Memory B cell (primary cell): ENCODE data around the gene INHBC.
"Not testable (repeated sequence)": the region's sequence is repeated elsewhere in the genome, so short reads cannot be mapped to it uniquely, and the experiment has no call there.

Experiments
- ATAC-seq: fragments of 150-1000 bp; cut with Tn5 transposase; 2 replicates; pipeline ENCODE4 v1.10.0; 2021; ENCODE audit warnings: low read depth, mild to moderate bottlenecking, moderate library complexity
- DNase-seq, 2 donors: peaks; one replicate each; pipeline ENCODE4 v3.0.0; 2022; ENCODE audit warnings: low spot score in 2 of 2
- H3K27ac Mint-ChIP-seq: one replicate; pipeline ENCODE4 v1.8.0; 2022; ENCODE audit warnings: mild to moderate bottlenecking, moderate library complexity, mixed read lengths
- H3K27me3 Mint-ChIP-seq: one replicate; pipeline ENCODE4 v1.8.0; 2022; ENCODE audit warnings: mixed read lengths
- H3K36me3 Mint-ChIP-seq: one replicate; pipeline ENCODE4 v1.8.0; 2022; ENCODE audit warnings: mild to moderate bottlenecking, mixed read lengths
- H3K4me1 Mint-ChIP-seq: one replicate; pipeline ENCODE4 v1.8.0; 2022; ENCODE audit warnings: mixed read lengths
- H3K4me3 Mint-ChIP-seq: one replicate; pipeline ENCODE4 v1.8.0; 2022; ENCODE audit warnings: mild to moderate bottlenecking, moderate library complexity, mixed read lengths
- H3K9me3 Mint-ChIP-seq: one replicate; pipeline ENCODE4 v1.8.0; 2022; ENCODE audit warnings: mixed read lengths

The INHBC gene

DNA sequence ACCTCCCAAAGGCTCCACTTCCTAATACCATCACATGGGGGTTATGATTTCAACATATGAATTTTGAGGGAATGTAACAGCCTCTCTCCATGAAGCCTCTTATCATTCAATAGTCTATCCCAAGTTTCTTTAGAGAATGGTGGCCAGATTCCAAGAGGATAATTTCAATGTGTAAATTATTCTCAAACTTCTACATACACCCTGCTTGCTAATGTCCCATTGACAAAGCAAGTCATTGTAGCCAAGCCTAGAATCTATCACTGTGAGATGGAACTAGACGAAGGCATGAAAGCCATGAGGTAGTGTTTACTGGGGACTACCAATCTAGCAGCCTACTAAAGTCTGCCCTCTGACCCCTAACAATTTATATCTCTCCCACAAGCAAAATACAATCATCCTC, 3.8 kb downstream of the INHBC start:
- Mint-ChIP-seq H3K4me1 (no peaks in the 10 kb centered on the region), H3K27me3 (peaks cover 8% of the 10 kb centered on the region), H3K27ac (no peak overlapping the region), H3K9me3 (peaks cover 7% of the 10 kb centered on the region), H3K36me3 (peaks cover 2% of the 10 kb centered on the region), H3K4me3 (no peak overlapping the region)
- ATAC-seq (no peak), DNase-seq (no peak)

DNA sequence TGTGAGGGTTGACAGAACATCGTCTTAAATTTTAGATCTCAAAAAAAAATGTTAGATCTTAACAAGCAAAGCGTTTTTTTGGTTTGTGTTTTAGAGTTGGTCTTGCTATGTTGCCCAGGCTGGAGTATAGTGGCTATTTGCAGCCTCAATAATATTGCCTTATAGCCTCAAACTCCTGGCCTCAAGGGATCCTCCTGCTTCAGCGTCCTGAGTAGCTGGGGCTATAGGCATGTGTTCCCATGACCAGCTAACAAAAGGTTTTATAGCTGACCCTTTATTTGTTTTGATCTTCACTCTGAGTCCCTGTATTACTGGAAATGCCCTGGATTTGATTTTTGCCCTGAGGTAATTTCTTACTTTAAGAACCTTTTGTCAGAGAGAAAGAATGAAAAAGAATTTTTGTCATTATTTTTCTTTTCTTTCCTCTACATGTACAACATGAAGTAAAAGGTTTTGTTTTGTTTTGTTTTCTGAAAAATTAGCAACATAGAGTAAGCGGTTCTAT, 5.2 kb downstream of the INHBC start:
- H3K9me3 Mint-ChIP-seq: peaks cover 7% of the 10 kb centered on the region
- H3K27ac Mint-ChIP-seq: no peak overlapping the region
- ATAC-seq: no peak
- no peak overlapping the region for H3K4me3 Mint-ChIP-seq
- H3K36me3 Mint-ChIP-seq: peaks cover 2% of the 10 kb centered on the region
- no peaks in the 10 kb centered on the region for H3K4me1 Mint-ChIP-seq
- peaks cover 8% of the 10 kb centered on the region for H3K27me3 Mint-ChIP-seq
- no peak for DNase-seq

DNA sequence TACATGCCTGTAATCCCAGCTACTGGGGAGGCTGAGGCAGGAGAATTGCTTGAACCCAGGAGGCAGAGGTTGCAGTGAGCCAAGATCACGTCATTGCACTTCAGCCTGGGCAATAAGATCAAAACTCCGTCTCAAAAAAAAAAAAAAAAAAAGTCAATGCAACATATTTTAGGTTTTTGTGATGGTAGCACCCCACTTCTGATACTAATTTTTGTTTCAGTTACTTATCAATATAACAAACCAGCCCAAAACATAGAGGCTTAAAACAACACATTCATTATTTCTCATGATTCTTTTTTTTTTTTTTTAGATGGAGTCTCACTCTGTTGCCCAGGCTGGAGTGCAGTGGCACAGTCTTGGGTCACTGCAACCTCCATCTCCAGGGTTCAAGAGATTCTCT, 6.8 kb downstream of the INHBC start:
- not testable (repeated sequence) for H3K36me3 Mint-ChIP-seq, H3K4me1 Mint-ChIP-seq, H3K27ac Mint-ChIP-seq, H3K4me3 Mint-ChIP-seq, H3K27me3 Mint-ChIP-seq, DNase-seq, H3K9me3 Mint-ChIP-seq, ATAC-seq

DNA sequence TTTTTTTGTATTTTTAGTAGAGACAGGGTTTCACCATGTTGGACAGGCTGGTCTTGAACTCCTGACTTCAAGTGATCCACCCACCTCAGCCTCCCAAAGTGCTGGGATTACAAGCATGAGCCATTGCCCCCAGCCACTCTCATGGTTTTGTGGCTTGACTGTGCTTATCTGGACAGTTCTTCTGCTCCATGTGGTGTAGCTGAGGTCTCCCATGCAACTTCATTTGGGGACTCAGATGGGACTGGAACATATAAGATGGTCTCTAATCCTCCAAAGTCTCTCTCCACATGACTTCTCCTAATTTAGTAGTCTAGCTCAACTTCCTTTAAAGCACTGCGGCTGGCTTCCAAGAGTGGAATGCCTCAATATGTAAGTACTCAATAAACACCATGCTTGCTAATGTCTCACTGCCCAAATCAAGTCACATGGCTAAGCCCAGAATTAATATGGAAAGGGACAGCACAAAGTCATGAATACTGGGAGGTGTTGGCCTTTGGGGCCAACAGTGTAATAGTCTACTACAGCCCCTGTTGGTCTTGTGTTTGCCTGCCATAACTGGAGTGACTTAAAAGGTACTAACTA, 7.4 kb downstream of the INHBC start:
- Mint-ChIP-seq H3K4me1 (no peaks in the 10 kb centered on the region), H3K27ac (no peak overlapping the region), H3K4me3 (no peak overlapping the region), H3K36me3 (peaks cover 2% of the 10 kb centered on the region), H3K27me3 (peaks cover 8% of the 10 kb centered on the region), H3K9me3 (peaks cover 7% of the 10 kb centered on the region)
- DNase-seq (no peak), ATAC-seq (no peak)

DNA sequence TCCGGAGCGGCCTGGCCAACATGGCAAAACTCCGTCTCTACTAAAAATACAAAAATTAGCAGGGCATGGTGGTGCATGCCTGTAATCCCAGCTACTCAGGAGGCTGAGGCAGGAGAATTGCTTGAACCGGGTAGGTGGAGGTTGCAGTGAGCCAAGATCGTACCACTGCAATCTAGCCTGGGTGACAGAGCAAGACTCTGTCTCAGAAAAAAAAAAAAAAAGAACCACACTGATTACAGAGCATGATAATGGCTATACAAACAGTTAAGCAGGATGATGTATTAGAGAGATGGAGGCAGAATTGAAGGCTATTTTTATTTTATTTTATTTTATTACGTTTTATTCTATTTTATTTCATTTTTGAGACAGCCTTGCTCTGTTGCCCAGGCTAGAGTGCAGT, 9.8 kb downstream of the INHBC start:
- H3K36me3 Mint-ChIP-seq, ATAC-seq, H3K4me3 Mint-ChIP-seq, H3K9me3 Mint-ChIP-seq, H3K27ac Mint-ChIP-seq, H3K27me3 Mint-ChIP-seq, H3K4me1 Mint-ChIP-seq, DNase-seq: not testable (repeated sequence)

DNA sequence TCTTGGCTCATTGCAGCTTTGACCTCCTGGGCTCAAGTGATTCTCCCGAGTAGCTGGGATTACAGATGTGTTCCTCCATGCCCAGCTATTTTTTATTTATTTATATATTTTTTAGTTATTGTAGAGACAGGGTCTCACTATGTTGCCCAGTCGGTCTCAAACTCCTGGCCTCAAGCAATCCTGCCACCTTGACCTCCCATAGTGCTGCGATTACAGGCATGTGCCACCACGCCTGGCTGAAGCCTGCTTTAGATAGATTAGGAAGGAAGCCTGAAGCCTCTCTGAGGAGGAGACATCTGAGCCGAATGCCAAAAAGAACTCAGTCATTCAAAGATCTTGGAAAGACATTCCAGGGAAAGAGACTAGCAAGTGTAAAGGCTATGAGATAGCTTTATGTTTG, 10.2 kb downstream of the INHBC start:
- Mint-ChIP-seq H3K27ac (no peak overlapping the region), H3K4me3 (no peak overlapping the region), H3K9me3 (peaks cover 7% of the 10 kb centered on the region), H3K4me1 (no peaks in the 10 kb centered on the region), H3K36me3 (peaks cover 2% of the 10 kb centered on the region), H3K27me3 (peaks cover 8% of the 10 kb centered on the region)
- DNase-seq (no peak), ATAC-seq (no peak)

DNA sequence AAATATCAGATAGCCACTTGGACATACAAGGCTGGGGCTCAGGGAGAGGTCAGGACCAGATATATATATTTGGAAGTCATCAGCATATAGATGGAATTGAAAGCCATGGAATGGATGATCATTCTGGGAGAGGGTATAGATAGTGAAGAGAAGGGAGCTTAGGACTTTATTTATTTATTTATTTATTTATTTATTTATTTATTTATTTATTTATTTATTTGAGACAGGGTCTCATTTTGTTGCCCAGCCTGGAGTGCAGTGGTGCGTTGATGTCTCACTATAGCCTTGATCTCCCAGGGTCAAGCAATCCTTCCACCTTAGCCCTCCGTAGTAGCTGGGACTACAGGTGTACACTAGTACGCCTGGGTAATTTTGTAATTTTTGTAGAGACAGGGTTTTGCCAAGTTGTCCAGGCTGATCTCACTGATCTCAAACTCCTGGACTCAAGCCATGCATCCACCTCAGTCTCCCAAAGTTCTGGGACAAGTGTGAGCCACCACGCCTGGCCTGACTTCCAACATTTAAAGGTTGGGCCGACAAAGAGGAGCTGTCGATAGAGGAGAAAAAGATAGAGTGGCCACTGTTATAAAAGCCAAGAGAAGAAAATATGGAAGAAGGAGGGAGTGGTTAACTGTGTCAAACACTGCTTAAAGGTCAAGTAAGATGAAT, 11.8 kb downstream of the INHBC start:
- peaks cover 4% of the 10 kb centered on the region for H3K27me3 Mint-ChIP-seq
- no peak for DNase-seq
- H3K36me3 Mint-ChIP-seq: peaks cover 2% of the 10 kb centered on the region
- no peaks in the 10 kb centered on the region for H3K4me1 Mint-ChIP-seq
- H3K4me3 Mint-ChIP-seq: no peak overlapping the region
- ATAC-seq: no peak
- peaks cover 5% of the 10 kb centered on the region for H3K9me3 Mint-ChIP-seq
- no peak overlapping the region for H3K27ac Mint-ChIP-seq

DNA sequence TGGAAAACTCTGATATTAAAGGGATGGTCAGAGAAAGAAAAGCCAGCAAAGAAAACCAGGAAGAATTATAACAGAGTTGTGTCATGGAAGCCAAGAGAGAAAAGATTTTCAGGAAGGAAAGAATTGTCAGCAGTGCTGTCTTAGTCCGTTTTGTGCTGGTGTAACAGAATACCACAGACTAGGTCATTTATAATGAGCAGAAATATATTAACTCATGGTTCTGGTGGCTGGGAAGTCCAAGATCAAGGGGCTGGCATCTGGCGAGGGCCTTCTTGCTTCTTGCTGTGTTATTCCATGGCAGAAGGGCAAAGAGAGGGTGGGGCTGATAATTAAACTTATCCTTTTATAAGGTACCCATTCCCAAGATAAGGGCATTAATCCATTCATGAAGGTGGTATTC, 14.1 kb downstream of the INHBC start:
- ATAC-seq (no peak), DNase-seq (no peak)
- Mint-ChIP-seq H3K36me3 (no peaks in the 10 kb centered on the region), H3K27me3 (peaks cover 1% of the 10 kb centered on the region), H3K9me3 (no peaks in the 10 kb centered on the region), H3K4me3 (no peak overlapping the region), H3K27ac (no peak overlapping the region), H3K4me1 (peaks cover 2% of the 10 kb centered on the region)

DNA sequence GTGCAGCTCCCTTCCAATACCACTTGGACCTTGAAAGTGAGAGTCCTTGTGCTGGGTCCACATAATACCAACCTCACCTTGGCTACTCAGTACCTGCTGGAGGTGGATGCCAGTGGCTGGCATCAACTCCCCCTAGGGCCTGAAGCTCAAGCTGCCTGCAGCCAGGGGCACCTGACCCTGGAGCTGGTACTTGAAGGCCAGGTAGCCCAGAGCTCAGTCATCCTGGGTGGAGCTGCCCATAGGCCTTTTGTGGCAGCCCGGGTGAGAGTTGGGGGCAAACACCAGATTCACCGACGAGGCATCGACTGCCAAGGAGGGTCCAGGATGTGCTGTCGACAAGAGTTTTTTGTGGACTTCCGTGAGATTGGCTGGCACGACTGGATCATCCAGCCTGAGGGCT, 14.8 kb downstream of the INHBC start:
- ATAC-seq (no peak), DNase-seq (no peak)
- Mint-ChIP-seq H3K4me3 (no peak overlapping the region), H3K27ac (no peak overlapping the region), H3K9me3 (no peaks in the 10 kb centered on the region), H3K4me1 (peaks cover 2% of the 10 kb centered on the region), H3K36me3 (no peaks in the 10 kb centered on the region), H3K27me3 (peaks cover 1% of the 10 kb centered on the region)

DNA sequence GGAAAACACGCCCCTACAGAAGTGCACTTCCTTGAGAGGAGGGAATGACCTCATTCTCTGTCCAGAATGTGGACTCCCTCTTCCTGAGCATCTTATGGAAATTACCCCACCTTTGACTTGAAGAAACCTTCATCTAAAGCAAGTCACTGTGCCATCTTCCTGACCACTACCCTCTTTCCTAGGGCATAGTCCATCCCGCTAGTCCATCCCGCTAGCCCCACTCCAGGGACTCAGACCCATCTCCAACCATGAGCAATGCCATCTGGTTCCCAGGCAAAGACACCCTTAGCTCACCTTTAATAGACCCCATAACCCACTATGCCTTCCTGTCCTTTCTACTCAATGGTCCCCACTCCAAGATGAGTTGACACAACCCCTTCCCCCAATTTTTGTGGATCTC, 15.5 kb downstream of the INHBC start:
- H3K36me3 Mint-ChIP-seq: no peaks in the 10 kb centered on the region
- ATAC-seq: no peak
- no peak overlapping the region for H3K27ac Mint-ChIP-seq
- no peak for DNase-seq
- H3K4me3 Mint-ChIP-seq: no peak overlapping the region
- peaks cover 2% of the 10 kb centered on the region for H3K4me1 Mint-ChIP-seq
- peaks cover 1% of the 10 kb centered on the region for H3K27me3 Mint-ChIP-seq
- no peaks in the 10 kb centered on the region for H3K9me3 Mint-ChIP-seq

DNA sequence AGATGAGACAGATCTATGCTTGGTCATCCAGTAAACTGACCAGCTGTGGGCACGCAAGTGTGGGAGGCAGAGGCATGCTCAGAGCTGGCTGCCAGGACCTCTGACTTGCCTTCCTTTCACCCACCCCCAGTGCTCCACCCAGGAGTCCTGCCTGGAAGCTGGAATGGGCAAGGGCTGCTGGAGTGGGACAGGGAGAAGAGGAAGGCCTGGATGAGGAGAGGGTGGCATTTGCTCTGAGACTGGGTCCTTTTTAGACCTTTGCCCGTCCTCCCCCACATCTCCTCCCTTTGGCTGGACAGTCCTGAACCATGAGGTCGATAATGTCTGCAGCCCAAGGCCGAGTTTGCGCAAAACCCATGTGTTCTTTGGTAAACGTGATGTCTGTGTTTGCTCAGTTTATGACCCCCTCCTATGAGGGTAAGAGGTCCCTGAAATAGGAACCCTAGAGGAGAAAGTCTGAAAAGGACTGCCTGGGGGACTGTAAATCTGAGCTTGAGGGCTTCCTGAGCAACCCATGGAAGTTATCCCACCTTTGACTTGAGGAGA, 16.7 kb downstream of the INHBC start:
- Mint-ChIP-seq H3K4me1 (peaks cover 10% of the 10 kb centered on the region), H3K36me3 (no peaks in the 10 kb centered on the region), H3K4me3 (no peak overlapping the region), H3K27me3 (peaks cover 1% of the 10 kb centered on the region), H3K9me3 (no peaks in the 10 kb centered on the region), H3K27ac (no peak overlapping the region)
- DNase-seq (no peak), ATAC-seq (no peak)

DNA sequence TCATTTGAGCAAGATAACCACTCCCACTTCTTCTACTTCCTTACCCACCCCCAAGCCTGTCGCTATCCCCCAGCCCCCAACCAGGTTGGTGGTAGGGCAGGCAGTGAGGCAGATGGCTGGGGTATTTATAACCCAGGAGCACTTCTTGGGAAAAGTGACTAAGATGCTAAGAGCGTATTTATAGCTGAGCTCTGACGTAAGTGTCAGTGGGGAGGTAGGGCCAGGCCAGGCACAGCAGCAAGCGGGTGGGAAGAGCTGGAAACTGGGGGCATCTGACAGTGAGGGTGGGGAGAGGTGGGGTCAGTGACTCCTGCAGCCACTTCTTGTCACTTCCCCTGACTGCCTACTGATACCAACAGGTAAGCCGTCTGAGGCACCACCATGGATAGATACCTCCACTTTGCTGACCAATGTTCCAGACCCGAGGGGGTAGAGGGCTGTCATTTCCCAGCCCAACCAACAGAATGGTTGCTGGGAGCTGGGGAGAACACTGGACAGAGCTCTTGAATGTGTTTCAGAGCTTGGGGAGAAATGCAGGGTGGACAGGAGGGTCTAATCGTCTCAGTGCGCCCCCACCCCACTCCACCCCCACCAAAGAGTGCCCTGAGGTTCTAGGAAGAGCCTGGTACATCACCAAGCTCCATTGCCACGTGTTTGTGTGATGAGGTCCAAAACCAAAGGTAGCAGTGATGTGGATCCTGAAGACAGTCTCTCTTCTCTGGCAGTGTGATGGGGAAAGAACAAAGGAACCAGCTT, 17.8 kb downstream of the INHBC start:
- Mint-ChIP-seq H3K27ac (no peak overlapping the region), H3K27me3 (peaks cover 1% of the 10 kb centered on the region), H3K4me1 (peaks cover 10% of the 10 kb centered on the region), H3K36me3 (no peaks in the 10 kb centered on the region), H3K9me3 (no peaks in the 10 kb centered on the region), H3K4me3 (no peak overlapping the region)
- DNase-seq (no peak), ATAC-seq (no peak)

DNA sequence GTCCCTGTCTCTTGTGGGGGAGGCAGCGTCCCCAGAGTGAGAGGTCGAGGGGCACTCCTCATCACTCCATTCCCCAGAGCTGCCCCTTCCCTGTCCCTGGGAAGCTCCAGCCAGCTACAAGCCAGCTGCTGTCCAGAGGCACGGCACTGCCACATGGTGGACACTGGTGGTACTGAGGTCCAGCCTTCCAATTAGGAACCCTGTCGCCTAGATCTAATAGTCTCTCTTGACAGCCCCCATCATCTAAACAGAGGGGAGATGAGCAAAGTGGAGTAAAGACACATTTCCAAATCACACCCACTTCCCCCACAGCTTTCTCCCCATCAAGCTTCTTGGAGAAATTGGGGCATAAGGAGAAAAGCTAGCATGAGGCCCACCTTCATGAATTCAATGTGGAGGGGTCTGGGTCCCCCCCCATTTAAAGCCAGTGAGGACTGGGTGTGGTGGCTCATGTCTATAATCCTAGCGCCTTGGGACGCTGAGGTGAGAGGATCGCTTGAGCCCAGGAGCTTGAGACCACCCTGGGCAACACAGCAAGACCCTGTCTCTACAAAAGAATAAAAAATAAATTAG, 18.4 kb downstream of the INHBC start:
- Mint-ChIP-seq H3K27ac (no peak overlapping the region), H3K9me3 (no peaks in the 10 kb centered on the region), H3K4me1 (peaks cover 10% of the 10 kb centered on the region), H3K36me3 (no peaks in the 10 kb centered on the region), H3K27me3 (peaks cover 1% of the 10 kb centered on the region), H3K4me3 (no peak overlapping the region)
- peak; percentile 53 for ATAC-seq
- DNase-seq: peak in 1 of 2 donors; percentile 59

DNA sequence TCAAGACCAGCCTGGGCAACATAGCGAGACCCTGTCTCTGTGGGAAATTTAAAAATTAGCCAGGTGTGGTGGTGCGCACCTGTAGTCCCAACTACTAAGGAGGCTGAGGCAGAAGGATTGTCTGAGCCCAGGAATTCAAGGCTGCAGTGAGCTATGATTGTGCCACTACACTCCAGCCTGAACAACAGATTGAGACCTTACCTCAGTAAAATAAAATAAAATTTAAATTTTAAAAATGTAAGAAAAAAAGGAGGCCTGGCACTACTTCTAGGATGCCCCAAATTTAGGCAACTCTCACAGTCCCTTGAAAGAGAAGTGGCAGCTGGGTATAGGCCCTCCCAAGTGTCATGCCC, 19.6 kb downstream of the INHBC start:
- no peak overlapping the region for H3K4me3 Mint-ChIP-seq
- no peak overlapping the region for H3K27ac Mint-ChIP-seq
- H3K36me3 Mint-ChIP-seq: no peaks in the 10 kb centered on the region
- H3K4me1 Mint-ChIP-seq: peaks cover 18% of the 10 kb centered on the region
- peaks cover 1% of the 10 kb centered on the region for H3K27me3 Mint-ChIP-seq
- no peak for DNase-seq
- ATAC-seq: no peak
- H3K9me3 Mint-ChIP-seq: no peaks in the 10 kb centered on the region
